GM23248 (cell line): ENCODE data around the gene AOPEP.

ENCODE experiments used
- EZH2 ChIP-seq: fragments of 200-600 bp; sonication (generic); IDR thresholded peaks from 2 replicates; pipeline ENCODE4 v1.6.1; 2018; ENCODE audit warnings: antibody characterized with exemption, mild to moderate bottlenecking; ENCODE audit not compliant: insufficient read depth, poor library complexity, severe bottlenecking
- EZH2phosphoT487 ChIP-seq: fragments of 200-600 bp; sonication (generic); IDR thresholded peaks from 2 replicates; pipeline ENCODE4 v1.6.1; 2018; ENCODE audit warnings: antibody characterized with exemption, moderate library complexity, mild to moderate bottlenecking, low read depth; ENCODE audit not compliant: insufficient read depth

DNA sequence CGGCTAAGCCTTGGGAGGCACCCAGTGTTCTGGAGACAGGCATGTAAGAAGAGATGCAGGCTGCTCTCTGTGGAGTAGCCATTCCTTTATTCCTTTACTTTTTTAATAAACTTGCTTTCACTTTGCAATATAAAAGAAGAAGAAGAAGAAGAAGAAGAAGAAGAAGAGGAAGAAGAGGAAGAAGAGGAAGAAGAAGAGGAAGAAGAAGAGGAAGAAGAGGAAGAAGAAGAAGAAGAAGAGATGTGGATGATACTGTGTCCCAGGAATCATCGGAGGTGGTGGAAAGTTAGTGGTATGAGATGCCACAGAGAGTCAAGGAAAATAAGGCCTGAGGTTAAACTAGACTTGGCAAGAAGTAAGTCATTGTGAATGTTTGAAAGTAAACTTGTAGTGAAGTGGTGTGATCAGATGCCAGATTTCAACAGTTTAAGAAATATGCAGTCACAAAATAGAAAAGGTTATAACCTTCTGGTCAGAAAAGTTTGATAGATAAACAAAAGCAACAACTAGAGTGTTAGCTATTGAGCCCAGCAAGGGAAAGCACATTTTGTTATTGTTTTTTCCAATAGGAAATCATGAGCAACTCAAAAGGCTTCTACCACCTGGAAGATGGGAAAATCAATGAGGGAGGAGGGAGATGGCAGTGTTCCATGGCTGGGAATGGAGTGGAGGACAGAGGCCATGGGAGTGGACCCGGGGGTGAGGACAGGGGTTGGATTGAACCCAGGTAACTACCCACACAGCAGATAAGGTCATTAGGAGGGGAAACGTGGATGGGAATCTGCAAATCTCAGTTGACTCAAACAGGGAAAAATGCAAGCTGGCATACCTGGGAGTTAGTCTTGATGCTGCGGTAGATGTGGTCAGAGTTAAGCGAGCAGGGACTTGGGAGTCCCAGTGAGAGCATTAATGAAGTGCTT lies 16.8 kb downstream of the AOPEP start:
- no peak for TF ChIP-seq EZH2
- no peak for TF ChIP-seq EZH2phosphoT487
